Activated CD4-positive, alpha-beta memory T cell treated with anti-CD3 and anti-CD28 coated beads for 36 hours (primary cell): ENCODE data around the gene CCDC92. TPM values are rescaled to one million over a fixed set of nuclear protein-coding genes. Genes with fewer than 3 reads are reported as not detected.
A peak's percentile ranks its signal among the peaks of the same experiment; 100 is the strongest.

Experiments
- CTCF ChIA-PET: fragments of 350-600 bp; sonication (Branson Sonifier 250); formaldehyde crosslinking; loops from one replicate; lab custom pipeline; 2021; ENCODE audit warnings: antibody characterized with exemption, inconsistent platforms; lab: Charles Lee
- POLR2A ChIA-PET: fragments of 350-600 bp; sonication (Branson Sonifier 250); formaldehyde crosslinking; loops from one replicate; lab custom pipeline; 2021; ENCODE audit warnings: antibody characterized with exemption; lab: Charles Lee
- DNase-seq: peaks from one replicate; pipeline ENCODE4 v3.0.0-alpha.2; 2020
- H3K27ac Mint-ChIP-seq: one replicate; pipeline ENCODE4 v1.8.0; 2021; ENCODE audit warnings: mixed read lengths
- H3K27me3 Mint-ChIP-seq: one replicate; pipeline ENCODE4 v1.8.0; 2021; ENCODE audit warnings: mixed read lengths
- H3K36me3 Mint-ChIP-seq: one replicate; pipeline ENCODE4 v1.8.0; 2021; ENCODE audit warnings: mixed read lengths
- H3K4me1 Mint-ChIP-seq: one replicate; pipeline ENCODE4 v1.8.0; 2021; ENCODE audit warnings: low read depth, mixed read lengths
- H3K4me3 Mint-ChIP-seq: one replicate; pipeline ENCODE4 v1.8.0; 2021; ENCODE audit warnings: mild to moderate bottlenecking, mixed read lengths
- H3K9me3 Mint-ChIP-seq: one replicate; pipeline ENCODE4 v1.8.0; 2021; ENCODE audit warnings: mixed read lengths
- intact Hi-C: fragments of 100-400 bp; cut with micrococcal nuclease; formaldehyde crosslinking; loops from one replicate; pipeline ENCODE4 v1.15.1; 2023
- total RNA-seq, 2 experiments: library from RNA; stranded (reverse); gene quantifications; one replicate each; pipeline ENCODE4 v1.2.3, GENCODE V29; 2021

CCDC92 gene
- total RNA-seq, 2 experiments from 2014 or later, result 11.4 to 11.7 TPM

- intact Hi-C loops, result no loop called here
- Mint-ChIP-seq H3K27ac (no peak overlapping the region), H3K4me3 (no peak overlapping the region), H3K27me3 (no peaks in the 10 kb centered on the region), H3K4me1 (peaks cover 19% of the 10 kb centered on the region), H3K36me3 (peaks cover 21% of the 10 kb centered on the region), H3K9me3 (no peaks in the 10 kb centered on the region)
- DNase-seq, result no peak
- ChIA-PET POLR2A (interaction anchor here (1.2 to 1.3 kb wide), 2 partner anchors 14 to 86 kb away, joined by 3 to 4 read pairs; partner anchors contain the start of genes CCDC92 and ZNF664), CTCF (interaction anchor here (0.6 to 8.3 kb wide), 3 partner anchors 26 to 83 kb away, joined by 3 to 107 read pairs (median 3); no protein-coding TSS in a partner anchor)
These were observed 14.4 kb upstream of the CCDC92 start for GRCh38 chr12:123987022-123987421.

GRCh38 chr12:123986374-123986965 lies 13.8 kb upstream of the CCDC92 start:
- H3K27ac Mint-ChIP-seq, result no peak overlapping the region
- no peak overlapping the region for H3K4me3 Mint-ChIP-seq
- H3K4me1 Mint-ChIP-seq, result peaks cover 19% of the 10 kb centered on the region
- H3K9me3 Mint-ChIP-seq, result no peaks in the 10 kb centered on the region
- no peak for DNase-seq
- intact Hi-C loops, result no loop called here
- H3K36me3 Mint-ChIP-seq, result peaks cover 21% of the 10 kb centered on the region
- ChIA-PET POLR2A (interaction anchor here (1.3 kb wide), 1 partner anchor 86 kb away, joined by 4 read pairs; no protein-coding TSS in a partner anchor), CTCF (interaction anchor here (0.6 to 8.3 kb wide), 4 partner anchors 10 to 83 kb away, joined by 3 to 107 read pairs (median 4); no protein-coding TSS in a partner anchor)
- H3K27me3 Mint-ChIP-seq, result no peaks in the 10 kb centered on the region

- ChIA-PET POLR2A (no interaction called here), CTCF (interaction anchor here (0.6 to 8.3 kb wide), 8 partner anchors 11 to 85 kb away, joined by 3 to 107 read pairs (median 4); no protein-coding TSS in a partner anchor)
- intact Hi-C loops, result no loop called here
- Mint-ChIP-seq H3K4me1 (peaks cover 15% of the 10 kb centered on the region), H3K36me3 (peaks cover 18% of the 10 kb centered on the region), H3K4me3 (no peak overlapping the region), H3K27me3 (no peaks in the 10 kb centered on the region), H3K9me3 (no peaks in the 10 kb centered on the region), H3K27ac (no peak overlapping the region)
- no peak for DNase-seq
These were observed 12.3 kb upstream of the CCDC92 start for GRCh38 chr12:123984903-123985302.

- no peak overlapping the region for H3K4me3 Mint-ChIP-seq
- DNase-seq, result peak; percentile 60
- ChIA-PET POLR2A (no interaction called here), CTCF (interaction anchor here (0.6 to 8.3 kb wide), 13 partner anchors 9 to 85 kb away, joined by 3 to 107 read pairs (median 4); no protein-coding TSS in a partner anchor)
- peaks cover 15% of the 10 kb centered on the region for H3K4me1 Mint-ChIP-seq
- intact Hi-C loops, result loop anchor here (1.0 kb wide), 1 partner anchor 79 kb away; no protein-coding TSS in a partner anchor
- H3K27ac Mint-ChIP-seq, result no peak overlapping the region
- no peaks in the 10 kb centered on the region for H3K27me3 Mint-ChIP-seq
- peaks cover 12% of the 10 kb centered on the region for H3K36me3 Mint-ChIP-seq
- no peaks in the 10 kb centered on the region for H3K9me3 Mint-ChIP-seq
These were observed 11.3 kb upstream of the CCDC92 start for GRCh38 chr12:123983822-123984485.

- no peak overlapping the region for H3K4me3 Mint-ChIP-seq
- no peak overlapping the region for H3K27ac Mint-ChIP-seq
- H3K4me1 Mint-ChIP-seq, result peaks cover 15% of the 10 kb centered on the region
- CTCF ChIA-PET, result interaction anchor here (0.5 to 8.3 kb wide), 3 partner anchors 13 to 79 kb away, joined by 3 to 107 read pairs (median 8); no protein-coding TSS in a partner anchor
- intact Hi-C loops, result no loop called here
- H3K27me3 Mint-ChIP-seq, result no peaks in the 10 kb centered on the region
- no peaks in the 10 kb centered on the region for H3K9me3 Mint-ChIP-seq
- no peaks in the 10 kb centered on the region for H3K36me3 Mint-ChIP-seq
- DNase-seq, result no peak
- POLR2A ChIA-PET, result no interaction called here
These were observed 9.6 kb upstream of the CCDC92 start for GRCh38 chr12:123982269-123982668.

- CTCF ChIA-PET, result no interaction called here
- H3K27ac Mint-ChIP-seq, result no peak overlapping the region
- DNase-seq, result no peak
- peaks cover 11% of the 10 kb centered on the region for H3K36me3 Mint-ChIP-seq
- intact Hi-C loops, result no loop called here
- no peaks in the 10 kb centered on the region for H3K27me3 Mint-ChIP-seq
- no peak overlapping the region for H3K4me3 Mint-ChIP-seq
- POLR2A ChIA-PET, result no interaction called here
- H3K4me1 Mint-ChIP-seq, result peaks cover 16% of the 10 kb centered on the region
- H3K9me3 Mint-ChIP-seq, result no peaks in the 10 kb centered on the region
These were observed 6.9 kb upstream of the CCDC92 start for GRCh38 chr12:123979566-123979965.

- H3K9me3 Mint-ChIP-seq, result no peaks in the 10 kb centered on the region
- H3K27ac Mint-ChIP-seq, result no peak overlapping the region
- intact Hi-C loops, result no loop called here
- peaks cover 19% of the 10 kb centered on the region for H3K4me1 Mint-ChIP-seq
- ChIA-PET POLR2A (no interaction called here), CTCF (interaction anchor here (1.0 to 2.3 kb wide), 2 partner anchors 21 to 71 kb away, joined by 3 to 8 read pairs; no protein-coding TSS in a partner anchor)
- peaks cover 15% of the 10 kb centered on the region for H3K36me3 Mint-ChIP-seq
- no peaks in the 10 kb centered on the region for H3K27me3 Mint-ChIP-seq
- no peak for DNase-seq
- no peak overlapping the region for H3K4me3 Mint-ChIP-seq
These were observed 3.7 kb upstream of the CCDC92 start for GRCh38 chr12:123976227-123976826.

GRCh38 chr12:123973552-123974341 lies 1.1 kb upstream of the CCDC92 start:
- H3K27ac Mint-ChIP-seq, result peak overlapping the region; percentile 73
- ChIA-PET CTCF (interaction anchor here (0.7 to 1.7 kb wide), 2 partner anchors 10 to 258 kb away, joined by 3 to 4 read pairs; no protein-coding TSS in a partner anchor), POLR2A (no interaction called here)
- no peaks in the 10 kb centered on the region for H3K27me3 Mint-ChIP-seq
- intact Hi-C loops, result loop anchor here (2.0 kb wide), 2 partner anchors 35 to 69 kb away; no protein-coding TSS in a partner anchor
- peaks cover 15% of the 10 kb centered on the region for H3K36me3 Mint-ChIP-seq
- peaks cover 40% of the 10 kb centered on the region for H3K4me1 Mint-ChIP-seq
- peak; percentile 35 for DNase-seq
- peak overlapping the region; percentile 93 for H3K4me3 Mint-ChIP-seq
- no peaks in the 10 kb centered on the region for H3K9me3 Mint-ChIP-seq

GRCh38 chr12:123971770-123972456 lies 718 bp downstream of the CCDC92 start:
- peaks cover 15% of the 10 kb centered on the region for H3K36me3 Mint-ChIP-seq
- H3K27ac Mint-ChIP-seq, result peak overlapping the region; percentile 68
- ChIA-PET POLR2A (interaction anchor here (1.1 to 1.5 kb wide), 2 partner anchors 258 to 483 kb away, joined by 3 to 4 read pairs; no protein-coding TSS in a partner anchor), CTCF (interaction anchor here (1.0 to 1.3 kb wide), 3 partner anchors 17 to 67 kb away, joined by 3 to 6 read pairs (median 3); no protein-coding TSS in a partner anchor)
- no peaks in the 10 kb centered on the region for H3K27me3 Mint-ChIP-seq
- H3K4me3 Mint-ChIP-seq, result peak overlapping the region; percentile 88
- peak; percentile 54 for DNase-seq
- peaks cover 44% of the 10 kb centered on the region for H3K4me1 Mint-ChIP-seq
- intact Hi-C loops, result loop anchor here (2.0 kb wide), 2 partner anchors 33 to 67 kb away; no protein-coding TSS in a partner anchor
- no peaks in the 10 kb centered on the region for H3K9me3 Mint-ChIP-seq

GRCh38 chr12:123971449-123971769 lies 1.2 kb downstream of the CCDC92 start:
- DNase-seq, result no peak
- ChIA-PET POLR2A (interaction anchor here (1.1 kb wide), 1 partner anchor 257 kb away, joined by 4 read pairs; no protein-coding TSS in a partner anchor), CTCF (interaction anchor here (1.0 to 1.3 kb wide), 3 partner anchors 16 to 67 kb away, joined by 3 to 6 read pairs (median 3); no protein-coding TSS in a partner anchor)
- Mint-ChIP-seq H3K27me3 (no peaks in the 10 kb centered on the region), H3K4me3 (peak overlapping the region; percentile 88), H3K27ac (peak overlapping the region; percentile 68), H3K36me3 (peaks cover 13% of the 10 kb centered on the region), H3K9me3 (no peaks in the 10 kb centered on the region), H3K4me1 (peaks cover 44% of the 10 kb centered on the region)
- intact Hi-C loops, result no loop called here
